ENCODE measurements around the gene DGKG.

DNA sequence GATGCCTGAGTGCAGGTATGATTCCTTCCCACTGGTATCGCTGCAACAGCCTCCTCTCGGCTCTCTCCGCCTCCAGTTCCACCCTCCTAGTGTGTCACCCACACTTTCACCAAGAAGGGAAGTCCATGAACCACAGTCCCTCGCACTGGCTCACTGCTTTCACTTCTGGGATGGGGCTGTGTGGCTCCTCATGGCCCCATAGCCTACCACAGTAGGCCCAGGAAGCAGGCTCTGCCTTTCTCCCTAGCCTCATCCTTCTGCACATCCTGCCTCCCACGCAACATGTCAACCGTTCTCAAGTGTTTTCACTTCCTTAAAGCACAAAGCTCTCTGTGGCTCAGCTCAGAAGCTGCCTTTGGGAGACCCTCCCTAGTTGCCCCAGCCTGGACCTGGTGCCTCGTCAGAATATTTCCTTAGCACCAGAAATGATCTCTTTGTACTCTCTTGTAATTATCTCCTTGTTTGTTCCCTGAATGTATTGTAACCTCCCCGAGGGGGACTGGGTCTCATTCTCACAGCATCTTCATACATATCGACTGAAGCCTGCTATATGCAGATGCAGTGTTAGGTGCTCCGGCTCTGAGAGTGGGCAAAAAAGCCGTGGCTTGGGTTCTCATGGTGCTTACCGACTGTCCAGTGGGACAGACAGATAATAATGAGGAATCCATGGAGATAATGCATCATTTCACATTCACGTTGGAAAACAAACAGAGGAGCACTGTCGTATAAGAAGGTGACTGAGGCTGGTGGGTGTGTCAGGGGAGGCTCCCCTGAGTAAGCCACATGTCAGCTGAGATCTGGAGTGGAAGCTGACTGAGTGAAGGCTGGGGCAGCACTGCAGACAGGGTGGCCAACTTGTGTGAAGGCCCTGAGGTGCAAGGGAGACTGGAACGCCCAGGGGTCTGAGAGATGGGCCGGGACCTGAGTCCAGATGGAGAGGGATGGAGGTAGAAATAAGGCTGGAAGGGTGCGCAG is 107.1 kb downstream of the DGKG start:
- TF ChIP-seq, protein P1, sequence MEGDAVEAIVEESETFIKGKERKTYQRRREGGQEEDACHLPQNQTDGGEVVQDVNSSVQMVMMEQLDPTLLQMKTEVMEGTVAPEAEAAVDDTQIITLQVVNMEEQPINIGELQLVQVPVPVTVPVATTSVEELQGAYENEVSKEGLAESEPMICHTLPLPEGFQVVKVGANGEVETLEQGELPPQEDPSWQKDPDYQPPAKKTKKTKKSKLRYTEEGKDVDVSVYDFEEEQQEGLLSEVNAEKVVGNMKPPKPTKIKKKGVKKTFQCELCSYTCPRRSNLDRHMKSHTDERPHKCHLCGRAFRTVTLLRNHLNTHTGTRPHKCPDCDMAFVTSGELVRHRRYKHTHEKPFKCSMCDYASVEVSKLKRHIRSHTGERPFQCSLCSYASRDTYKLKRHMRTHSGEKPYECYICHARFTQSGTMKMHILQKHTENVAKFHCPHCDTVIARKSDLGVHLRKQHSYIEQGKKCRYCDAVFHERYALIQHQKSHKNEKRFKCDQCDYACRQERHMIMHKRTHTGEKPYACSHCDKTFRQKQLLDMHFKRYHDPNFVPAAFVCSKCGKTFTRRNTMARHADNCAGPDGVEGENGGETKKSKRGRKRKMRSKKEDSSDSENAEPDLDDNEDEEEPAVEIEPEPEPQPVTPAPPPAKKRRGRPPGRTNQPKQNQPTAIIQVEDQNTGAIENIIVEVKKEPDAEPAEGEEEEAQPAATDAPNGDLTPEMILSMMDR (IDR thresholded peaks at IDR 0.05; ENCODE audit: insufficient read depth, low read length): no peak
- peak; percentile 77 for TF ChIP-seq POLR2AphosphoS5 (IDR thresholded peaks at IDR 0.05; ENCODE audit: low read depth)
- TF ChIP-seq, protein P2, sequence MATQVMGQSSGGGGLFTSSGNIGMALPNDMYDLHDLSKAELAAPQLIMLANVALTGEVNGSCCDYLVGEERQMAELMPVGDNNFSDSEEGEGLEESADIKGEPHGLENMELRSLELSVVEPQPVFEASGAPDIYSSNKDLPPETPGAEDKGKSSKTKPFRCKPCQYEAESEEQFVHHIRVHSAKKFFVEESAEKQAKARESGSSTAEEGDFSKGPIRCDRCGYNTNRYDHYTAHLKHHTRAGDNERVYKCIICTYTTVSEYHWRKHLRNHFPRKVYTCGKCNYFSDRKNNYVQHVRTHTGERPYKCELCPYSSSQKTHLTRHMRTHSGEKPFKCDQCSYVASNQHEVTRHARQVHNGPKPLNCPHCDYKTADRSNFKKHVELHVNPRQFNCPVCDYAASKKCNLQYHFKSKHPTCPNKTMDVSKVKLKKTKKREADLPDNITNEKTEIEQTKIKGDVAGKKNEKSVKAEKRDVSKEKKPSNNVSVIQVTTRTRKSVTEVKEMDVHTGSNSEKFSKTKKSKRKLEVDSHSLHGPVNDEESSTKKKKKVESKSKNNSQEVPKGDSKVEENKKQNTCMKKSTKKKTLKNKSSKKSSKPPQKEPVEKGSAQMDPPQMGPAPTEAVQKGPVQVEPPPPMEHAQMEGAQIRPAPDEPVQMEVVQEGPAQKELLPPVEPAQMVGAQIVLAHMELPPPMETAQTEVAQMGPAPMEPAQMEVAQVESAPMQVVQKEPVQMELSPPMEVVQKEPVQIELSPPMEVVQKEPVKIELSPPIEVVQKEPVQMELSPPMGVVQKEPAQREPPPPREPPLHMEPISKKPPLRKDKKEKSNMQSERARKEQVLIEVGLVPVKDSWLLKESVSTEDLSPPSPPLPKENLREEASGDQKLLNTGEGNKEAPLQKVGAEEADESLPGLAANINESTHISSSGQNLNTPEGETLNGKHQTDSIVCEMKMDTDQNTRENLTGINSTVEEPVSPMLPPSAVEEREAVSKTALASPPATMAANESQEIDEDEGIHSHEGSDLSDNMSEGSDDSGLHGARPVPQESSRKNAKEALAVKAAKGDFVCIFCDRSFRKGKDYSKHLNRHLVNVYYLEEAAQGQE (IDR thresholded peaks at IDR 0.05; ENCODE audit: insufficient replicate concordance, low read depth): no peak
- TF ChIP-seq GABPA (IDR thresholded peaks at IDR 0.05; ENCODE audit: low read depth): no peak
- TF ChIP-seq SPI1 (IDR thresholded peaks at IDR 0.05; ENCODE audit: borderline replicate concordance, low read depth): peak; percentile 80

Measured in HL-60 (cell line).